Transverse colon (tissue), 4 donors: ENCODE results near the gene STK39.

Experiments used
- CTCF ChIP-seq, 5 experiments: fragments of 200-600 bp in 3 of 5; fragments of 450-650 bp in 2 of 5; sonication (generic) in 3 of 5; IDR thresholded peaks; 1 replicate in 2 of 5; 2 replicates in 3 of 5; pipeline ENCODE4 v1.5.1; 2016 to 2017; ENCODE audit warnings: antibody characterized with exemption in 5 of 5, inconsistent platforms in 3 of 5, mild to moderate bottlenecking in 2 of 5, moderate library complexity in 1 of 5
- POLR2A ChIP-seq: fragments of 450-650 bp; IDR thresholded peaks from one replicate; pipeline ENCODE4 v1.6.1; 2016; ENCODE audit warnings: antibody characterized with exemption, mild to moderate bottlenecking, moderate library complexity
- POLR2AphosphoS5 ChIP-seq, 3 donors: sonication (generic); formaldehyde crosslinking; IDR thresholded peaks; one replicate each; pipeline ENCODE4 v1.6.1; 2016; ENCODE audit warnings: antibody characterized with exemption in 3 of 3

GRCh38 chr2:168246483-168247340 lies 683 bp downstream of the STK39 start:
- peak; percentile 32 to 48 (median 36) for TF ChIP-seq CTCF (IDR thresholded peaks at IDR 0.05)
- peak in 2 of 3 donors; percentile 11 to 23 for TF ChIP-seq POLR2AphosphoS5 (IDR thresholded peaks at IDR 0.05)
- no peak for TF ChIP-seq POLR2A
